Neural progenitor cell (in vitro differentiated cells): Measurements from ENCODE around the gene SLC6A18.

Source experiments
- CTCF ChIP-seq: fragments of 200-600 bp; sonication (generic); IDR thresholded peaks from 2 replicates; pipeline ENCODE4 v1.5.1; 2017; ENCODE audit warnings: antibody characterized with exemption, mild to moderate bottlenecking
- EZH2 ChIP-seq: fragments of 200-600 bp; sonication (generic); IDR thresholded peaks from 2 replicates; pipeline ENCODE4 v1.6.1; 2017; ENCODE audit warnings: antibody characterized with exemption, mild to moderate bottlenecking, moderate library complexity

GRCh38 chr5:1242733-1243486, 17.7 kb downstream of the SLC6A18 start:
- no peak for TF ChIP-seq CTCF
- no peak for TF ChIP-seq EZH2
